Psoas muscle (tissue), 8 donors: ENCODE data around the gene BBS4. TPM values are rescaled to one million over a fixed set of nuclear protein-coding genes. Genes with fewer than 3 reads are reported as not detected.

Experiments used
- ATAC-seq, 4 donors: fragments of 200-7000 bp; cut with Tn5 transposase; one replicate each; pipeline ENCODE4 v1.9.1; 2020; ENCODE audit warnings: moderate library complexity in 3 of 4, mild to moderate bottlenecking in 2 of 4
- DNase-seq, 2 donors: peaks; one replicate each; pipeline ENCODE4 v3.0.0-alpha.2; 2020
- H3K27ac ChIP-seq: fragments of 200-600 bp; one replicate; pipeline ENCODE4 v1.8.0; 2022
- H3K27me3 ChIP-seq, 3 donors: fragments of 200-600 bp in 1 of 3; one replicate each; pipeline versions ENCODE4 v1.6.1 to v1.8.0; 2013 to 2022; ENCODE audit warnings: low read length in 2 of 3, mild to moderate bottlenecking in 2 of 3, moderate library complexity in 1 of 3; ENCODE audit not compliant: insufficient read depth in 3 of 3
- H3K36me3 ChIP-seq, 2 donors: fragments of 200-600 bp in 1 of 2; one replicate each; pipeline versions ENCODE4 v1.6.1 to v1.8.0; 2013 to 2022; ENCODE audit warnings: low read depth in 1 of 2, mild to moderate bottlenecking in 1 of 2, moderate library complexity in 1 of 2; ENCODE audit not compliant: insufficient read depth in 1 of 2
- H3K4me1 ChIP-seq: fragments of 200-600 bp; one replicate; pipeline ENCODE4 v1.8.0; 2022
- H3K4me3 ChIP-seq: fragments of 200-600 bp; one replicate; pipeline ENCODE4 v1.8.0; 2022; ENCODE audit warnings: mild to moderate bottlenecking
- H3K9me3 ChIP-seq: fragments of 200-600 bp; one replicate; pipeline ENCODE4 v1.8.0; 2022
- CTCF ChIP-seq: fragments of 200-600 bp; IDR thresholded peaks from one replicate; pipeline ENCODE4 v1.8.0; 2022; ENCODE audit warnings: antibody characterized with exemption
- WGBS, 3 donors: extraction: QIAGEN DNeasy Blood & Tissue Kit; methylation state at CpG; one replicate each; pipeline versions ENCODE4 v1.1.6 to v1.1.7; 2013; 5-methylcytosine and 5-hydroxymethylcytosine counted together
- intact Hi-C, 2 donors: fragments of 100-400 bp; cut with DNase I; formaldehyde crosslinking; loops; one replicate each; pipeline versions ENCODE4 v1.11.0 to v1.14.2; 2022
- polyA plus RNA-seq, 3 donors: library from polyadenylated mRNA; stranded (reverse); fragments of 200-250 nt; gene quantifications; one replicate each; pipeline ENCODE4 v1.2.3, GENCODE V29; 2013
- total RNA-seq, 4 donors: library from RNA; stranded (reverse); fragmentation: NEBNext Ultra II Directional in 2 of 4; extraction: Animal tissue kit (Norgen Biotek cat#: 25700) in 2 of 4; gene quantifications; one replicate each; pipeline versions ENCODE4 v1.2.1 to v1.2.4, GENCODE V29; 2021 to 2023
- donor health status: healthy with polysubstance abuse.
- donor health status: DM: no; HTN: no; CAD: no; lungs with moderate emphysema.
- donor health status: Bipolar disorder and iron deficiency.
- donor health status: healthy.
- donor health status: DM: yes; HTN: yes; CAD: no.
- donor health status: DM: no; HTN: no; CAD: no.
- donor health status: DM: no; HTN: no; CAD: no.
- donor health status: DM: yes; HTN: yes; CAD: no.

BBS4 gene
- total and polyA plus RNA-seq, 7 donors = 12.0 to 38.6 (median 15.9) TPM

DNA sequence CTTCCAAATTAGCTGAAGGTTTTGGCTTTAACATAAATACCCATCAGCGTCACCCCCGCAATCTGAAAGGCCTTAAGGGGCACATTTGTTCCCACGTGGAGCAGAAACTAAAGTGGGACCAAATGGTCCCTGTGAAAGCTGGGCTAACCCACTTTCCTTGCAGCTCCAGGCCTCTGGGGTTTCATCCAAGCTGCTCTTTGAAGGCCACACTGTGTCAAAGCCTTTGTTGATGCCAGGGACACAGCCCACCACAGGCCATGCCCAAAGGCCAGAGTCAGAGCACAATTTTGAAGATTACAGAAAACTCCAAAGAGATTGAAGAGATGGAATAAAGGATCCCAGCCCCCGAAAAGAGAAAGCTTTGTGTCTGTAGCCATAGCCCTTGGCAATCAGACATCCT lies 100.2 kb downstream of the BBS4 start:
- Histone ChIP-seq H3K4me3 (no peak overlapping the region), H3K36me3 (peaks cover 0 to 4% of the 10 kb centered on the region in 2 donors), H3K9me3 (no peaks in the 10 kb centered on the region), H3K4me1 (peaks cover 31% of the 10 kb centered on the region), H3K27me3 (no peaks in the 10 kb centered on the region), H3K27ac (peak overlapping the region; percentile 95)
- ATAC-seq (no peak), DNase-seq (no peak)
- intact Hi-C loops = loop anchor here (10.0 kb wide), 3 partner anchors 89 to 459 kb away; partner anchors contain the start of gene NEO1 (in 1 of the 2)
- TF ChIP-seq CTCF = no peak
- 81 to 91% (median 89%) methylated on average over 4 of the region's 4 CpGs for WGBS, 3 donors

DNA sequence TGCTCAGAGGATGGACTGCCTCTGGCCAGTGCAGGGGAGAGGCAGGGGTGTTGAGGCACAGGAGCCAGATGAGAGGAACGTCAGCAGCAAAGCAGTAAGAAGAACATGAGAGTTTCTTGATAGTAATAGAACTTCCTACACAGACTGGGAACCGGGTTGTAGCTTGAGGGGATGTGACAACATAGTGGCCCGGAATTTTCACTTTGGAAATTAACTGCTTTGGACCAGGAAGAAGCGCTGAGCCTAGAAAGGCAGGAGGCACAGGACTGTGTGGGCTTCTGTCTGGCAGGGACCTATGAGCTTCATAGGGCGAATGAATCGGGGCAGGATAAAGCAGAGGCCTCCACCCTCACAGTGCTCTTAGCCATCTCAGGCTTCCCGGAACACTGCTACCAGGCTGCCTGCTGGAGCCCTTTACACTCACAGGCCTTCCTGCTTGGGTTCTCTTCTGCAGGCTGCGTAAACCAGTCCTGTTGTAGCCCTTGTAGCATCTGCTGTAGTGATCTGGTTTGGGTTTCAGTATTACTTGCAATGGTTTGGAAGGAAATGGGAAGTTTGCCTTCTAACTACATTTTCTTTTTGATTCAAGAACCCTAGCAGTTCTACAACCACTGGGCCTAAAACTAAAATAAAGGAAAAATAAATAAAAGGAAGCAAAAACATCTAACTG lies 100.8 kb downstream of the BBS4 start:
- Histone ChIP-seq H3K27ac (no peak overlapping the region), H3K36me3 (peaks cover 0 to 3% of the 10 kb centered on the region in 2 donors), H3K9me3 (no peaks in the 10 kb centered on the region), H3K4me1 (peaks cover 25% of the 10 kb centered on the region), H3K4me3 (no peak overlapping the region), H3K27me3 (no peaks in the 10 kb centered on the region)
- intact Hi-C loops = loop anchor here (10.0 kb wide), 3 partner anchors 88 to 458 kb away; partner anchors contain the start of gene NEO1 (in 1 of the 2)
- DNase-seq = no peak
- 83 to 91% (median 88%) methylated on average over 8 of the region's 8 CpGs for WGBS, 3 donors
- ATAC-seq = no peak
- no peak for TF ChIP-seq CTCF

- H3K4me3 ChIP-seq = no peak overlapping the region
- H3K27ac ChIP-seq = no peak overlapping the region
- H3K27me3 ChIP-seq = no peaks in the 10 kb centered on the region
- no peaks in the 10 kb centered on the region for H3K36me3 ChIP-seq
- intact Hi-C loops = loop anchor here (10.0 kb wide), 3 partner anchors 87 to 457 kb away; partner anchors contain the start of gene NEO1 (in 1 of the 2)
- H3K4me1 ChIP-seq = peaks cover 18% of the 10 kb centered on the region
- WGBS, 3 donors = 83 to 93% (median 86%) methylated on average over 1 of the region's 1 CpG
- no peaks in the 10 kb centered on the region for H3K9me3 ChIP-seq
- ATAC-seq = no peak
- DNase-seq = no peak
- no peak for TF ChIP-seq CTCF
Observed at GRCh38 chr15:72787526-72787925, 101.5 kb downstream of the BBS4 start.

Other genes with a start within 250 kb of the BBS4 start
- 100 to 1,000 TPM; 181 to 253 (median 204) TPM for gene ARIH1, start 211.9 kb upstream of the BBS4 start, total RNA-seq
- gene ARIH1, start 211.9 kb upstream of the BBS4 start, polyA plus RNA-seq = 10 to 100 TPM; 35.6 to 75.6 (median 43.8) TPM
- not detected for gene GOLGA6B, start 31.5 kb upstream of the BBS4 start, total RNA-seq
- gene GOLGA6B, start 31.5 kb upstream of the BBS4 start, polyA plus RNA-seq = under 1 TPM in 1 of 3 donors, not detected in 2; 0.04 TPM
- not detected for gene HIGD2B, start within 50 bp of the BBS4 start, total RNA-seq
- gene HIGD2B, start within 50 bp of the BBS4 start, polyA plus RNA-seq = not detected
- gene ADPGK, start 97.6 kb downstream of the BBS4 start, total RNA-seq = 10 to 100 TPM in 3 of 4 donors, 1 to 10 TPM in 1; 7.9 to 13.6 (median 10.5) TPM
- gene ADPGK, start 97.6 kb downstream of the BBS4 start, polyA plus RNA-seq = 10 to 100 TPM; 10.4 to 14.2 (median 12.0) TPM